GM20000 (cell line): ENCODE results near the gene COX6B2.

ENCODE experiments used
- DNase-seq: peaks from one replicate; pipeline ENCODE4 v3.0.0; 2012; ENCODE audit warnings: low spot score
- TF ChIP-seq, protein P1 (sequence below): IDR thresholded peaks from 2 replicates; pipeline ENCODE4 v1.5.1; 2012; ENCODE audit warnings: mild to moderate bottlenecking, control low read depth; ENCODE audit errors: extremely low read depth, missing control alignments

Gene COX6B2

DNA sequence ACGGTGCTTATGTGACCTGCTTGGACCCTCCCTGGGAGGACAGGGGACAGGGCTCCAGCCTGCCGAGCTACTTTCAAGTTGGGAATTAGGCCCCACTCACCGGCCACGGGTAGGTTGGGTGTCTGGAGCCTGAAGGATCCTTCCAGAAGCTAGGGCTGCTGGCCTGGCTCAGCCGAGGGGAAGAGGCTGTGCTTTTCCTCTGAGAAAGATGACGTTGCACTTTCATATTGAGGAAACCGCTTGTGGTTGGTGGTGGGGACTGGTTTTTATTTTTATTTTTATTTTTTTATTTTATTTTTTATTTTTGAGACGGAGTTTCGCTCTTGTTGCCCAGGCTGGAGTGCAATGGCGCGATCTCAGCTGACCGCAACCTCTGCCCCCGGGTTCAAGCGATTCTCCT is 29.3 kb downstream of the COX6B2 start, which contains the start of gene TMEM150B:
Gene TMEM150B, minus strand, starts transcription at position 170 of the 400 bp plus-strand sequence. CDS start 4,305 bp downstream, outside the sequence.
- TF ChIP-seq, protein P1, sequence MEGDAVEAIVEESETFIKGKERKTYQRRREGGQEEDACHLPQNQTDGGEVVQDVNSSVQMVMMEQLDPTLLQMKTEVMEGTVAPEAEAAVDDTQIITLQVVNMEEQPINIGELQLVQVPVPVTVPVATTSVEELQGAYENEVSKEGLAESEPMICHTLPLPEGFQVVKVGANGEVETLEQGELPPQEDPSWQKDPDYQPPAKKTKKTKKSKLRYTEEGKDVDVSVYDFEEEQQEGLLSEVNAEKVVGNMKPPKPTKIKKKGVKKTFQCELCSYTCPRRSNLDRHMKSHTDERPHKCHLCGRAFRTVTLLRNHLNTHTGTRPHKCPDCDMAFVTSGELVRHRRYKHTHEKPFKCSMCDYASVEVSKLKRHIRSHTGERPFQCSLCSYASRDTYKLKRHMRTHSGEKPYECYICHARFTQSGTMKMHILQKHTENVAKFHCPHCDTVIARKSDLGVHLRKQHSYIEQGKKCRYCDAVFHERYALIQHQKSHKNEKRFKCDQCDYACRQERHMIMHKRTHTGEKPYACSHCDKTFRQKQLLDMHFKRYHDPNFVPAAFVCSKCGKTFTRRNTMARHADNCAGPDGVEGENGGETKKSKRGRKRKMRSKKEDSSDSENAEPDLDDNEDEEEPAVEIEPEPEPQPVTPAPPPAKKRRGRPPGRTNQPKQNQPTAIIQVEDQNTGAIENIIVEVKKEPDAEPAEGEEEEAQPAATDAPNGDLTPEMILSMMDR = no peak
- DNase-seq = no peak

DNA sequence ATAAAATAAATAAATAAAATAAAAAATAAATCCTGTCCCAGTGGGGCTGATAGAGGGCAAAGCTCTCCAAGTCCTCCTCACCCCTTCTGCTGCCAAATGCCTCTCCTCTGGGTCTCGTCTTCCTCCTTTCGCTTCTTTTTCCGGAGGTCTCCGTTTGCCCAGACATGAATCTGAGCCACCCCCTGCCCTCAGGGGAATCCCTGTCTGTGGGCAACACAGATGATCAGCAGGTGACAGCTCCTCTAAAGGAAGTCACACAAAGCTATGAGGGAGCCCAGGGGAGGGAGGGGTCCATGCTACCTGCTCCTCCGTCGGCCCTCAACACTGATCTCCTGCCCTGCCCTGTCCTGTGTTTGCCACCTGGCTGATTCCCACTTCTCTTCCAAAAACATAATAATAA is 29.9 kb downstream of the COX6B2 start:
- TF ChIP-seq, protein P1 = no peak
- DNase-seq = no peak

DNA sequence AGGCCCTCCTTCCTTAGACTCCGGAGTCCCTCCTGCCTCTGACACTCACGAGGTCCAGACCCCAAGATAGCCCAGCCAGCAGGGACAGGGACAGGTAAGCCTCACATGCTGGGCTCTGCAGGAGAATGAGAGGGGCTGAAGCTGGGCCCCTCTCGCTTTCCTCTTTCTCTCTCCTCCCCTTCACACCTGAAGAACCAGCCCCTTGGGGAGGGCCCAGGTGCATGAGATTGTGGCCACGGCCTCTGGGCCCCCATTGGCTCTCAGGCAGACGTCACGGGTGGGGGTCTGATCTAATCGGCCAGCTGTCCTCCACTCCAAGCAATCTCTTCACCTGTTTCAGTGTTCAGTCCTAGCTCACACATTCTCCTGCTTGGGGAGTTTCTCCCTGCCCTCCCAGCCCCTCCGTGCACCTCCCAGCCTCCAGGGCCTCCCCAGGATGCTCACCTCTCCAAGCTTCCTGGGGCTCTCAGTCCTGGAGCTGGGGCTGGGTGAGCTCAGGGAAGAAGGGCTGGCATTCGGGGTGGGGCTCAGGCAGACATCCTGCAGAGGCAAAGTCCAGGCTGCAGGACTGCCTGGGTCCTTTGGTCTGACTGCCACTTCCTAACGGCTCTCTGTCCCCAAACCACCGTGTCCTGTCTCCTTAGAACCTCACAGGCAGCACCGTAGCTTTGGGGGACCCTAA is 32.2 kb downstream of the COX6B2 start:
- DNase-seq = no peak
- TF ChIP-seq, protein P1 = no peak

DNA sequence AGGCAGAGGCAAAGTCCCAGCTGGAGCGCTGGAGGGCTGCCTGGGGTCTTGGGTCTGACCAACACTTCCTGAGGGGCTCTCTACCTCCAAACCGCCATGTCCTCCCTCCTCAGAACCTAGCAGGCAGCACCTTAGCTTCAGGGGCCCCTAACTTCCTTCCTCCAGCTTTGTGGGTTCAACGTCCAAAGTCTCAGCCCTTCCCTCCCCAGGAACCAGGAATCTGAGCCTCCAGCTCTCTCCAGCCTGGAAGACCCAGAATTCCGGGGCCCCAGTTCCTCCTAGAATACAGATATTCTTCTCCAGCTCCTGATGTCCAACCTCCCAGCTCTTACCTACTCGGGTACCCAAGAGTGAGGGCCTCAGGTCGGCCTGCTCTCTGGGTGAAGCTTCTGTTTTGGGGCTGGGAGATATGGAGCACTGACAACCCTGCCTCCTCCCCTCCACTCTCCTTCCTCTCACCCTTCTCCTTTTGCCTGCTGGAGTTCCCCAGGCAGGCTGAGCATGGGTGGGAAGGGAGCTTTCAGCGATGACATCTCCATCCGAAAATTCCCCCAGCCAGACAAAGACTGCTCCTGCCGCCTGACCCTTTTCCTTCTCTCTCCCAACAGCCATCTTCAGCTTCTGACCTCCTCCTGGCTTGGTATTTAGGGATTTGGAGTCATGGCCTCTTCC is 32.9 kb downstream of the COX6B2 start:
- no peak for DNase-seq
- TF ChIP-seq, protein P1 = no peak

DNA sequence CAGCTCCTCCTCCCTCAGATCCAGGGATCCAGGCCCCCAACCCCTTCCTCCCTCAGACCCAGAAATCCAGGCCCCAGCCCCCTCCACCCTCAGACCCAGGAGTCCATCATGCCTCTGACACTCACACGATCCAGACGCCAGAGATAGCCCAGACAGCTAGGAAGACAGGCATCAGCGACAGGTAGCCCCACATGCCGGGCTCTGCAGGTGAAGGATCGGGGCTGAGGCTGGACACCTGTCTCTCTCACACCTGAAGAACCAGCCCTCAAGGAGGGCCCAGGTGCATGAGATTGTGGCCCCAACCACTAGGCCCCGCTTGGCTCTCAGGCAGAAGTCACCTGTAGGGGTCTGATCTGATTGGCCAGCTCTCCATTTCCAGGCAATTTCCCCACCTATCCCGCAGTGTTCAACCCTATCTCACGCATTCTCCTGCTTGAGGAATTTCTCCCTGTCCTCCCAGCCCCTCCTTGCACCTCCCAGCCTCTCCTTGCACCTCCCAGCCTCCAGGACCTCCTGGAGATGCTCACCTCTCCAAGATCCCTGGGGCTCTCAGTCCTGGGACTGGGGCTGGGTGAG is 33.6 kb downstream of the COX6B2 start:
- TF ChIP-seq, protein P1 = no peak
- DNase-seq = no peak

DNA sequence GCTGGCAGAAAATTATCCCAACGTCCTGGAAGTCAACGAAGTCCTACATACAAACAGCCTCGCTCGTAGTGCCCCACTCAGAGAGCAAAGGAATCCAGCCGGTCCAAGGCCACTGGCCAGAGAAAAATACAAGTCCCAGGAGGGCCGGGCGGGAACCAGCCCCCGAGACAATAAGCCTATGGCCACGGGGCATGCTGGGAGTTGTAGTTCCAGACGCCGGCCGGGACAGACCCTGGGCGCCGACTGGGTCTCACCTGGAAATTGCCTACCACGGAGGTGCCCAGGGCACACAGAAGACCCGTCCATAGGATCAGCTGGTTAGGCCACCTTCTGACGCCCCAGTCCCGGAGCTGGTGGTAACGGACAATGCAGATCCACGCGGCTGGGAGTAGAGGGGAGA is 34.7 kb downstream of the COX6B2 start:
- TF ChIP-seq, protein P1 = no peak
- DNase-seq = no peak

DNA sequence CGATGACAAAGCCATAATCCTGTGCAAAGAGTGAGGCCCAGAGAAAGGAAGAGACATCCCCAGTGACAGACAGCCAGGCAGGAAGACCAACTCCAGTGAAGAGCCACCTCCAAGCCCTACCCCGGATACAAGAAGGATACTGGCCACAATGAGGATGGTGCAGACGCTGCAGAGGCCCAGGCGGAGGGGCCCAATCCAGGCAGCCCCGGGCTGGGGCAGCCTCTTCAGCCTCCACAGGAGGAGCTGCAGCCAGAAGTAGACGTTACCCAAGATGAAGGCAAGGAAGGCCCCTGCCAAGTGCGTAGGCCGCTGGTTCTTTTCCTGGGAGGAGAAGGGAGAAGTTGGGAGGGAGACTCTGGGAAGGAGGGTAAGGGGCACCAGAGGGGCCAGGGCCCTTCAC is 37.9 kb downstream of the COX6B2 start:
- no peak for DNase-seq
- TF ChIP-seq, protein P1 = no peak
